ELF-1 (cell line): ENCODE results near the gene TGFBR2.

Experiments used
- DNase-seq: peaks from one replicate; pipeline ENCODE4 v3.0.0-alpha.2; 2016; ENCODE audit warnings: low read depth, low spot score

Gene TGFBR2

GRCh38 chr3:30719536-30719935 is 113.1 kb downstream of the TGFBR2 start:
- DNase-seq: no peak

GRCh38 chr3:30720586-30721313 is 114.3 kb downstream of the TGFBR2 start:
- no peak for DNase-seq

- no peak for DNase-seq
Observed at GRCh38 chr3:30721314-30721634, 114.9 kb downstream of the TGFBR2 start.

GRCh38 chr3:30723211-30723610 is 116.8 kb downstream of the TGFBR2 start:
- DNase-seq: no peak

- no peak for DNase-seq
Observed at GRCh38 chr3:30724863-30725262, 118.5 kb downstream of the TGFBR2 start.

GRCh38 chr3:30728143-30728542 is 121.7 kb downstream of the TGFBR2 start:
- no peak for DNase-seq

- DNase-seq: no peak
Observed at GRCh38 chr3:30729512-30729911, 123.1 kb downstream of the TGFBR2 start.

GRCh38 chr3:30729936-30730335 is 123.5 kb downstream of the TGFBR2 start:
- DNase-seq: no peak

GRCh38 chr3:30730967-30731366 is 124.6 kb downstream of the TGFBR2 start:
- no peak for DNase-seq

- no peak for DNase-seq
Observed at GRCh38 chr3:30733209-30733608, 126.8 kb downstream of the TGFBR2 start.

- DNase-seq: no peak
Observed at GRCh38 chr3:30733696-30734095, 127.3 kb downstream of the TGFBR2 start.

GRCh38 chr3:30737743-30738499 is 131.5 kb downstream of the TGFBR2 start:
- DNase-seq: no peak

- no peak for DNase-seq
Observed at GRCh38 chr3:30738605-30739004, 132.2 kb downstream of the TGFBR2 start.

- DNase-seq: no peak
Observed at GRCh38 chr3:30741889-30742288, 135.5 kb downstream of the TGFBR2 start.

GRCh38 chr3:30742796-30743619 is 136.6 kb downstream of the TGFBR2 start:
- no peak for DNase-seq
